OCI-LY7 (cell line): ENCODE results near the gene PHF14. TPM values are rescaled to one million over a fixed set of nuclear protein-coding genes. Genes with fewer than 3 reads are reported as not detected.

ENCODE experiments used
- BruUV-seq: library from RNA; stranded (reverse); fragments of 400-500 nt; replicated peaks from 2 replicates; lab custom pipeline; 2021; lab: Mats Ljungman, UMichigan
- CTCF ChIA-PET: fragments of 300-600 bp; sonication (Branson Sonifier 250); formaldehyde crosslinking; loops from one replicate; lab custom pipeline; 2022; ENCODE audit warnings: antibody characterized with exemption; ENCODE audit not compliant: unreplicated experiment; lab: Charles Lee
- POLR2A ChIA-PET: fragments of 300-600 bp; sonication (Branson Sonifier 250); formaldehyde crosslinking; loops from one replicate; lab custom pipeline; 2022; ENCODE audit warnings: antibody characterized with exemption; lab: Charles Lee
- DNase-seq: peaks from one replicate; pipeline ENCODE4 v3.0.0-alpha.2; 2015; ENCODE audit warnings: low spot score
- H2AFZ ChIP-seq: fragments of 200-600 bp; sonication (generic), shearing (Covaris generic); 2 replicates; pipeline ENCODE4 v1.6.1; 2014; ENCODE audit warnings: mild to moderate bottlenecking, antibody characterized with exemption, low read length, moderate library complexity
- H3K27ac ChIP-seq: fragments of 200-600 bp; sonication (generic); 2 replicates; pipeline ENCODE4 v1.5.1; 2014; ENCODE audit warnings: mixed run types, low read depth, mild to moderate bottlenecking, moderate library complexity, low read length, inconsistent platforms; ENCODE audit not compliant: poor library complexity, severe bottlenecking
- H3K36me3 ChIP-seq: fragments of 200-600 bp; sonication (generic); 2 replicates; pipeline ENCODE4 v1.6.1; 2014; ENCODE audit warnings: mild to moderate bottlenecking, antibody characterized with exemption, low read length, moderate library complexity, mixed read lengths; ENCODE audit not compliant: insufficient read depth
- H3K4me1 ChIP-seq: fragments of 200-600 bp; sonication (generic); 2 replicates; pipeline ENCODE4 v1.5.1; 2014; ENCODE audit warnings: mild to moderate bottlenecking, low read length; ENCODE audit not compliant: insufficient read depth, poor library complexity, severe bottlenecking
- H3K4me2 ChIP-seq: fragments of 200-600 bp; sonication (generic); 2 replicates; pipeline ENCODE4 v1.6.1; 2014; ENCODE audit warnings: mild to moderate bottlenecking, low read length
- H3K4me3 ChIP-seq: fragments of 200-600 bp; sonication (generic); 2 replicates; pipeline ENCODE4 v1.5.1; 2014; ENCODE audit warnings: mild to moderate bottlenecking, low read depth, low read length; ENCODE audit not compliant: poor library complexity, severe bottlenecking
- H3K79me2 ChIP-seq: fragments of 200-600 bp; sonication (generic); 2 replicates; pipeline ENCODE4 v1.6.1; 2016; ENCODE audit warnings: low read depth, mild to moderate bottlenecking, low read length, moderate library complexity, mixed read lengths; ENCODE audit not compliant: insufficient read depth
- H3K9me2 ChIP-seq: fragments of 200-600 bp; sonication (generic); 2 replicates; pipeline ENCODE4 v1.6.1; 2016; ENCODE audit warnings: mild to moderate bottlenecking, low read length, mixed read lengths; ENCODE audit not compliant: insufficient read depth
- H3K9me3 ChIP-seq: fragments of 200-600 bp; sonication (generic); 2 replicates; pipeline ENCODE4 v1.6.1; 2014; ENCODE audit warnings: mild to moderate bottlenecking, mixed run types, low read length, mixed read lengths
- H4K20me1 ChIP-seq: fragments of 200-600 bp; sonication (generic); 2 replicates; pipeline ENCODE4 v1.6.1; 2014; ENCODE audit warnings: mild to moderate bottlenecking, antibody characterized with exemption, low read length, moderate library complexity, mixed read lengths; ENCODE audit not compliant: insufficient read depth
- CTCF ChIP-seq: fragments of 200-600 bp; sonication (generic); conservative IDR thresholded peaks from 2 replicates; pipeline ENCODE4 v1.5.1; 2014; ENCODE audit warnings: mild to moderate bottlenecking, antibody characterized with exemption, low read length, moderate library complexity, mixed read lengths
- EZH2phosphoT487 ChIP-seq: fragments of 200-600 bp; sonication (generic); IDR thresholded peaks from 2 replicates; pipeline ENCODE4 v1.6.1; 2018; ENCODE audit warnings: low read depth, borderline replicate concordance, mild to moderate bottlenecking, mixed run types, antibody characterized with exemption, low read length, moderate library complexity, mixed read lengths
- intact Hi-C: fragments of 100-400 bp; cut with micrococcal nuclease; formaldehyde crosslinking; loops from one replicate; pipeline ENCODE4 v1.10.0; 2022; ENCODE audit not compliant: unreplicated experiment
- total RNA-seq, 2 experiments: library from RNA; depleted of rRNA in 1 of 2; stranded (reverse); fragments of >200 nt in 1 of 2; shearing (Covaris generic) in 1 of 2; gene quantifications; 2 replicates each; pipeline ENCODE4 v1.2.3, GENCODE V29; 2014 to 2022

The PHF14 gene
- total RNA-seq, 2 experiments from 2014 or later = 39.9 to 55.5 TPM

- intact Hi-C loops = no loop called here
- H3K4me2 ChIP-seq = no peak overlapping the region
- POLR2A ChIA-PET = interaction anchor here (1.3 to 1.9 kb wide), 2 partner anchors 10 to 12 kb away, joined by 5 read pairs; a partner anchor contains a TSS
- peaks cover 17% of the 10 kb centered on the region; the same call in 1 of the 2 replicates for H3K79me2 ChIP-seq
- H3K4me1 ChIP-seq = no peaks in the 10 kb centered on the region
- H3K27ac ChIP-seq = no peak overlapping the region
- H3K36me3 ChIP-seq = peaks cover 57% of the 10 kb centered on the region
- BruUV-seq = no TSS peak
- no peak for DNase-seq
- CTCF ChIA-PET = no interaction called here
- peaks cover 6% of the 10 kb centered on the region; the same call in 1 of the 2 replicates for H4K20me1 ChIP-seq
- TF ChIP-seq EZH2phosphoT487 (no peak), CTCF (no peak)
- no peak overlapping the region for H2AFZ ChIP-seq
- H3K9me3 ChIP-seq = no peaks in the 10 kb centered on the region
- no peaks in the 10 kb centered on the region for H3K9me2 ChIP-seq
- no peak overlapping the region for H3K4me3 ChIP-seq
Measured at GRCh38 chr7:10930551-10930950, 43.1 kb upstream of the PHF14 start.

- POLR2A ChIA-PET = interaction anchor here (1.9 kb wide), 1 partner anchor 9 kb away, joined by 5 read pairs; a partner anchor contains a TSS
- no peaks in the 10 kb centered on the region for H3K9me3 ChIP-seq
- no peak overlapping the region for H3K4me3 ChIP-seq
- CTCF ChIA-PET = no interaction called here
- no peaks in the 10 kb centered on the region for H3K4me1 ChIP-seq
- no peaks in the 10 kb centered on the region for H3K9me2 ChIP-seq
- H3K79me2 ChIP-seq = peaks cover 23% of the 10 kb centered on the region; the same call in 1 of the 2 replicates
- no peak overlapping the region for H3K27ac ChIP-seq
- H3K36me3 ChIP-seq = peaks cover 63% of the 10 kb centered on the region
- BruUV-seq = no TSS peak
- DNase-seq = no peak
- peaks cover 6% of the 10 kb centered on the region; the same call in 1 of the 2 replicates for H4K20me1 ChIP-seq
- intact Hi-C loops = no loop called here
- H2AFZ ChIP-seq = no peak overlapping the region
- TF ChIP-seq EZH2phosphoT487 = no peak
- no peak for TF ChIP-seq CTCF
- H3K4me2 ChIP-seq = no peak overlapping the region
Measured at GRCh38 chr7:10931161-10931560, 42.5 kb upstream of the PHF14 start.

- Histone ChIP-seq H3K9me3 (no peaks in the 10 kb centered on the region), H3K4me2 (no peak overlapping the region), H2AFZ (no peak overlapping the region), H3K9me2 (no peaks in the 10 kb centered on the region), H4K20me1 (peaks cover 12% of the 10 kb centered on the region; the same call in 1 of the 2 replicates), H3K4me1 (peaks cover 12% of the 10 kb centered on the region), H3K4me3 (no peak overlapping the region), H3K79me2 (peaks cover 54% of the 10 kb centered on the region), H3K36me3 (peaks cover 85% of the 10 kb centered on the region), H3K27ac (no peak overlapping the region)
- intact Hi-C loops = no loop called here
- DNase-seq = no peak
- POLR2A ChIA-PET = interaction anchor here (0.7 kb wide), 1 partner anchor 267 kb away, joined by 3 read pairs; no protein-coding TSS in a partner anchor
- TF ChIP-seq EZH2phosphoT487 = no peak
- TF ChIP-seq CTCF = no peak
- CTCF ChIA-PET = no interaction called here
- BruUV-seq = no TSS peak
Measured at GRCh38 chr7:10934292-10934691, 39.4 kb upstream of the PHF14 start.
